HL-60 (cell line): ENCODE results near the gene OR4M1.

Source experiments
- CTCF ChIP-seq: IDR thresholded peaks from one replicate; pipeline ENCODE4 v1.5.1; 2011; ENCODE audit warnings: low read length, control low read depth, inconsistent platforms; ENCODE audit not compliant: insufficient read depth
- POLR2AphosphoS5 ChIP-seq: IDR thresholded peaks from 2 replicates; pipeline ENCODE4 v1.6.1; 2012; ENCODE audit warnings: low read depth
- REST ChIP-seq: IDR thresholded peaks from 2 replicates; pipeline ENCODE4 v1.6.1; 2012; ENCODE audit warnings: low read depth; ENCODE audit not compliant: insufficient replicate concordance
- SPI1 ChIP-seq: IDR thresholded peaks from 2 replicates; pipeline ENCODE4 v1.6.1; 2012; ENCODE audit warnings: low read depth, mild to moderate bottlenecking, borderline replicate concordance

GRCh38 chr14:19801118-19801464, 27.8 kb downstream of the OR4M1 start:
- no peak for TF ChIP-seq CTCF
- TF ChIP-seq POLR2AphosphoS5, result no peak
- no peak for TF ChIP-seq REST
- TF ChIP-seq SPI1, result no peak
